HG03571 (cell line): Measurements from ENCODE around the gene ZSWIM3.

Experiments
- ATAC-seq: cut with Tn5 transposase; IDR thresholded peaks from one replicate; pipeline ENCODE4 v1.9.1; 2021; ENCODE audit not compliant: unreplicated experiment

The ZSWIM3 gene

DNA sequence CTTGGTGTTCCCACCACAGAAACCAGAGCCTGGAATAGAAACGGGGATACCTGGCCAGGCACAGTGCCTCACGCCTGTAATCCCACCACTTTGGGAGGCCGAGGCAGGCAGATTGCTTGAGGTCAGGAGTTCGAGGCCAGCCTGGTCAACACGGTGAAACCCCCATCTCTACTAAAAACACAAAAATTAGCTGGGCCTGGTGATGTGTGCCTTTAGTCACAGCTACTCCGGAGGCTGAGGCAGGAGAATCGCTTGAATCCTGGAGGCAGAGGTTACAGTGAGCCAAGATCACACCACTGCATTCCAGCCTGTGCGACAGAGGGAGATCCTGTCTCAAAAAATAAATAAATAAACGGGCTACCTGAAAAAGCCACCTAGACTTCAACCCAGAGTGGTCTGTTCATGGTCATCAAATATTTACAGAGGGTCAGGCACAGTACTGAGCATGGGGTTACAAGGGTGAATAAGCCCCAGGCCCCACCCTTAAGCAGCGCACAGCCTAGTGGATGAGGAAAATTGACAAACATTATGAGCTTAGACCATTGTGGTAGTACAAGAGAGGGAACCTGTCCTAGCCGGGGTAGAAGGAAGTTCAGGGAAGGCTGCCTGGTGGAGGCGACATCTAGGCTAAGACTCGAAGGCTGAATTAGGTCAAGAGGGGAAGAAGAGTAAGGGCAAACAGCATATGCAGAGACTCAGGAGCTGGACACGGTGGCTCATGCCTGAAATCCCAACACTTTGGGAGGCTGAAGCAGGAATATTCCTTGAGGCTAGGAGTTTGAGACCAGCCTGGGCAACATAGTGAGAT lies 69.9 kb downstream of the ZSWIM3 start:
- no peak for ATAC-seq
